Hypothalamus (tissue), 51 donors: ENCODE results near the gene P2RX4.
"Not testable (repeated sequence)": the region's sequence is repeated elsewhere in the genome, so short reads cannot be mapped to it uniquely, and the experiment has no call there.

Source experiments
- DNase-seq, 51 donors: peaks; one replicate each; lab custom pipeline; 2025; lab: John Stamatoyannopoulos, UW

The P2RX4 gene

DNA sequence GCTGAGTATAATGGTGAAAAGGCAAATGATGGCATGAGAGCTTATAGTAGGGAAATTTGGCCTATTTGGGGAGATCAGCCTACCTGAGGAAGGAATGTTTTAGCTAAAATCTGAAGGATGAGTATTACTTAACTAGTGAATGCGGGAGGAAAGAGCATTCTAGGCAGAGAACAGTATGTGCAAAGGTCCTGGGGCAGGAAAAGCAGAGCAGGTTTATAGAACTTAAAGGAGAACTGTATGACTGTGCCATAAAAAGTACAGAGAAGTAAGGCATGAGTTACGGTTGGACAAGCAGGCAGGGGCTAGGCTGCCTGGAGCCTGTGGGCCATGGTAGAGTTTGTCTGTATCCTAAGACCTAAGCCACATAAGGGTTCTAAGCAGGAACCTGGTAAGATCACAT lies 21.7 kb upstream of the P2RX4 start:
- no peak for DNase-seq

DNA sequence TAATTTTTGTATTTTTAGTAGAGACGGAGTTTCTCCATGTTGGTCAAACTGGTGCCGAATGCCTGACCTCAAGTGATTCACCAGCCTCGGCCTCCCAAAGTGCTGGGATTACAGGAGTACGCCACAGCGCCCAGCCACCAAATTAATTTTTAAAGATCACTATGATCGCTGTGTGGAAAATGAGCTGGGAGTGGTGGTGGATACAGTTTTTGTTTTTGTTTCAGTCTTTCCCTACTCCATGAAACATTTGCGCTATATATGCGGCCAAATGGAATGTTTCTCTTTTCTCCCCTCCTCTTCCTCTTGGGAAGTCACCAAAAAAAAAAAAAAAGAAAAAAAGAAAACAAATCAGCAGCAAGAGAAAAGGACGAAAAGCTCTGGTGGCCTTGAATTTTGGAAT lies 20.8 kb upstream of the P2RX4 start:
- no peak for DNase-seq

DNA sequence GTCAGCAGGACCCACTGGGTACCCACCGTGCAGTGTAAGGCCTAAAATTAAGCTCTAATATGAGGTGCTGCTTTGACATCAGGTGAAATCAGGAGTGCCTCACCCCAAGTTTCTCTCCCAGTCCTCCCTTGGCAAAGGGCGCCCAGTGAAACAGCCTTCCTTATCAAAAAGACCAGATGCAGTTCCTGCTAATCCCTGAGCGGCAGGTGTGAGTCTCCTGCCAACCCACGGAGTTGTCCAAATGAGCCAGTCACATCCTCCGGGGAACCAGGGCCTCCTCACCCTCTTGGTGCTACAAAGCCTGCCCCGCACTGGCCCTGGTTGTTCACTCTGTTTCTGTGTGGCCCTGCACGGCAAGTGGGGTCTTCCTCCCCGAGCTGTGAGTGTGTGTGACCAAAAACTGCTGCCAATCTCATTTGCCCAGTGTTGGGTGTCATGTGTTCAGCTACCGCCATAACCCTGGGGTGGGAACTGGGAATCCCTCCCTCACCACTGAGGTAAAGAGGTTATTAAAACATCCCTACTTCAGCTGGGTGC lies 20.2 kb upstream of the P2RX4 start:
- DNase-seq: no peak

GRCh38 chr12:121190523-121191031 lies 19.4 kb upstream of the P2RX4 start:
- no peak for DNase-seq

DNA sequence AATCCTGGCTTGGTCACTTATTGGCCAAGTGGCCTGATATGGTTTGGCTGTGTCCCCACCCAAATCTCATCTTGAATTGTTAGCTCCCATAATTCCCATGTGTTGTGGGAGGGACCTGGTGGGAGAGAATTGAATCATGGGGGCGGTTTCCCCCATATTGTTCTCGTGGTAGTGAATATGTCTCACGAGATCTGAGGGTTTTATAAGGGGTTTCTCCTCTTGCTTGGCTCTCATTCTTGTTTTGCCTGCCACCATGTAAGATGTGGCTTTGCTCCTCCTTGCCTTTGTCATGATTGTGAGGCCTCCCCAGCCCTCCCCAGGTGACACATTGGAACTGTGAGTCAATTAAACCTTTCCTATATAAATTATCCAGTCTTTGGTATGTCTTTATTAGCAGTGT lies 18.8 kb upstream of the P2RX4 start:
- no peak for DNase-seq

DNA sequence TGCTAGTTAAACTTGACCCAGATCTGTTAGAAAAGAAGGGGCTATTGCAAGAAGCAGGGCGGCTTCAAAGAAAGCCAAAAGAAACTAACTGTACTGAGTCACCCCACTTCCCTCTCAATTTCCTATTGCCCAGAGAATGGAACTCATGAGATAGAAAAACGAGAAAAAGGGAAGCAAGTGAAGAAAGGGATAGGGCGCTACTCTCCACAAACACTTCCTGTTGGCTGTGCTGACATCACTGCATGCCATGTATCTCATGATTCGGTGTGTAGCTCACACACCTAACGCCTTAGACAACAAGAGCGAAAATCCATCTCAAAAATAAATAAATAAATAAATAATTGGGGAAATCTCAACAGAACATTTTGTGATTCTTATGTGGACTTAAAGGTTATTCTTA lies 13.0 kb upstream of the P2RX4 start:
- DNase-seq: peak in 2 of 51 donors; percentile 6 to 12

- no peak for DNase-seq
Measured at GRCh38 chr12:121198949-121199348, 11.0 kb upstream of the P2RX4 start.

GRCh38 chr12:121201140-121201539 lies 8.8 kb upstream of the P2RX4 start:
- DNase-seq: not testable (repeated sequence)

GRCh38 chr12:121202407-121203355 lies 7.2 kb upstream of the P2RX4 start:
- DNase-seq: no peak

DNA sequence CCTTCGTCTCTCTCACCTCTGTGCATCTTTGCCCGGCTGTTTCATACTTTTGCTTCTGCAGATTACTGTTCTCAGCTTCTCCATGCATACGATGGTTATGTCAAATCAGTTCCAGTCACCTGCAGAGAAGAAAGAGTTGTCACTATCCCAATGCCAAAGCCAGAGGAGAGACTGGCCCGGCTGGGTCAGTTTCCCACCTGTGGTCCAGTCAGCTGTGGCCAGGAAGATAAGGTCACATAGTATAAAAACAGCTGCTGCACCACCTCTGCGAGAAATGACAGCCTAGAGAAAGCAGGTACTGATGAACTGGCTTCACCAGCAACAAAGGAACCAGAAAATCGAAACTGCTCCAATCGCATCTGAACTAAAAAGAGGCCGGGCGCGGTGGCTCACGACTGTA lies 6.4 kb upstream of the P2RX4 start:
- no peak for DNase-seq

DNA sequence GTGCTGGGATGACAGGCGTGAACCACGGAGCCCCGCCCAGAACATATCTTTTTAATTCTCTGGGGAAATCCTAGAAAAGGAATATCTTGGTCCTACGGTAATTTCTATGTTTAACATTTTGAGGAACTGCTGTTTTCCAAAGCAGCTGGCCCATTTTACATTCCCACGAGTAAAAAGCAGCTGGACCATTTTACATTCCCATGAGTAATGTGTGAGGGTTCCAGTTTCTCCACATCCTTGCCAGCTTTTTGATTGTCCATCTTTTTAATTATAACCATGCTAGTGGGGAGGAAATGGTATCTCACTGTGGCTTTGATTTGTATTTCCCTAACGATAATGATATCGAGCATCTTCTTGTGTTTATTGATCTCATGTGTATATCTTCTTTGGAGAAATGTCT lies 4.4 kb upstream of the P2RX4 start:
- DNase-seq: no peak

- not testable (repeated sequence) for DNase-seq
Measured at GRCh38 chr12:121208571-121208970, 1.4 kb upstream of the P2RX4 start.

GRCh38 chr12:121209221-121209620 lies 708 bp upstream of the P2RX4 start:
- no peak for DNase-seq

GRCh38 chr12:121212875-121213274 lies 2.9 kb downstream of the P2RX4 start:
- DNase-seq: no peak

- no peak for DNase-seq
Measured at GRCh38 chr12:121214166-121214777, 4.3 kb downstream of the P2RX4 start.

DNA sequence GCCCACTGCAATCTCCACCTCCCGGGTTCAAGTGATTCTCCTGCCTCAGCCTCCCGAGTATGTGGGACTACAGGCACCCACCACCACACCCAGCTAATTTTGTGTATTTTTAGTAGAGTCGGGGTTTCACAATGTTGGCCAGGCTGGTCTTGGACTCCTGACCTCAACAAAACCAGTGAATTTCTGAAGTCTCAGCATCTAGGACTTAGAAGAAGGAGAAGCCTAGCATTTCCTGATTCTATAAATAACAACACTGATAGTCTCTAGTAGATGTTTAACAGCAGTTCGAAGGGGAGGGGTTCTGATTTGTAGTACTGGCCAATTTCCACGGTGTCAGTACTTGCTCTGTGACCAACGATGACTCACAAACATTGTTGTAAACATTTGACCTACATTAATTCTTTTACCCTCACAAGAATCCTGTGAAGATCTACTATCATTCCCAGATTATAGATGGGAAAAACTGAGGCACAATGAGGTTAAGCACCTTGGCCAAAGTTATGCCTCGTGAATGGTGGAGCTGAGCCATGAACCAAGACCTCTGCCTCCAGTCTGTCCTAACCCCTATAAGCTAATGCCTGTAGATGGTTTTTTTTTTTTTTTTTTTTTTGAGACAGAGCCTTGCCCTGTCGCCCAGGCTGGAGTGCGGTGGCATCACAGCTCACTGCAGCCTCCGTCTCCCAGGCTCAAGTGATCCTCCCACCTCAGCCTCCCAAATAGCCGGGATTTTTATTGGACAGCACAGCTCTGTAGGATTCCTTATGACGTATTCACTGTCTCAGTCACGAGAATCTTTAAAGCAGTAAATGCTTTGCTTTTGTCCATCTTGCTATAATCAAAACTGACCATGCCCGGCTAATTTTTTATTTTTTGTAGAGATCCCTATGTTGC lies 5.2 kb downstream of the P2RX4 start:
- no peak for DNase-seq

- no peak for DNase-seq
Measured at GRCh38 chr12:121216102-121216501, 6.2 kb downstream of the P2RX4 start.

GRCh38 chr12:121217063-121217462 lies 7.1 kb downstream of the P2RX4 start:
- no peak for DNase-seq

- no peak for DNase-seq
Measured at GRCh38 chr12:121217761-121218160, 7.8 kb downstream of the P2RX4 start.

DNA sequence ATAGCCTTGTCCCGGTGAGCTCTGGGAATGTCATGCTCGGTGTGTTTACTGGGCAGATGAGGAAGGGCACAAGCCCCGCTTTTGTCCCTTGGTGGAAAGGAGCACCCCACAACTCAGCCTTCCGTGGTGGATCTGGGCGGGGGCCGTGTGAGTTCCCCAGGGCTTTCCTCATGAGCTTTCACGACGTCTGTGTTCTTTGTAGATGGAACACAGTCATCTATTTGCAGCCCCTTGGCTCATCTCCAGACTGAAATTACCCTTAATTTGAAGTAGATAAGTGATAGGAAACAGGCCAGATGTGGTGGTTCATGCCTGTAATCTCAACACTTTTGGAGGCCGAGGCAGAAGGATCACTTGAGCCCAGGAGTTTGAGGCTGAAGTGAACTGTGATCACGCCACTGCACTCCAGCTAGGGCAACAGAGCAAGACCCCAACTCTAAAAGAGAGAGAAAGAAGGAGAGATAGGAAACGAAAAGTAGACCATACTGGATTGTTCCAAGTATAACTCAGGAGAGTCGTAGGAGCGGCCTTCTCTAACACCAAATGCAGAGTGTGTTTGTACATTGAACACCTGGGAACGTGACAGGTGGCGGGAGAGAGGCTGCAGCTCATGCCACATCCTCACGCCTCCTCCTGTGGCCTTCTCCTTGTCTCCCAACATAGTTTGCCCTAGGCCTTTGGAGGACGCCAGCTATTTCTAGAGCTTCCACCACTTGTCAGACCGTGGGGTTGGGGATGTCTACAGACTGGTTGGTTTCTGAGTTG lies 8.8 kb downstream of the P2RX4 start:
- no peak for DNase-seq
